Measurements from ENCODE around the gene POP4. TPM values are rescaled to one million over a fixed set of nuclear protein-coding genes. Genes with fewer than 3 reads are reported as not detected.

Gene POP4
- total and polyA plus RNA-seq, 2 experiments from 2014 or later, result 68.9 to 91.8 TPM

GRCh38 chr19:29617366-29618266 lies 11.5 kb downstream of the POP4 start:
- H3K79me2 ChIP-seq, result no peaks in the 10 kb centered on the region
- H3K27ac ChIP-seq, result no peak overlapping the region
- no peaks in the 10 kb centered on the region for H3K9me2 ChIP-seq (replicated peaks; ENCODE audit: insufficient read depth)
- no peak overlapping the region for H3K4me2 ChIP-seq
- no peak for TF ChIP-seq EZH2phosphoT487 (IDR thresholded peaks at IDR 0.05; ENCODE audit: low read depth, severe bottlenecking, unreplicated experiment)
- no peak for TF ChIP-seq CTCF (IDR thresholded peaks at IDR 0.05; ENCODE audit: poor library complexity)
- no peak for TF ChIP-seq EZH2 (IDR thresholded peaks at IDR 0.05; ENCODE audit: borderline replicate concordance)
- DNase-seq (ENCODE audit: low spot score), result no peak
- no peak overlapping the region for H3K4me3 ChIP-seq
- H3K36me3 ChIP-seq (replicated peaks; ENCODE audit: insufficient read depth, low read depth), result no peaks in the 10 kb centered on the region
- no peaks in the 10 kb centered on the region for H3K9me3 ChIP-seq (ENCODE audit: low read depth)
- WGBS (ENCODE audit: low lambda C conversion rate, missing lambda C conversion rate), result 91% methylated on average over 16 of the region's 16 CpGs
- no peaks in the 10 kb centered on the region for H4K20me1 ChIP-seq (ENCODE audit: insufficient read depth, poor library complexity, severe bottlenecking)
- no peaks in the 10 kb centered on the region for H3K4me1 ChIP-seq (ENCODE audit: insufficient read depth)
- H3K27me3 ChIP-seq, result no peaks in the 10 kb centered on the region
- no peak overlapping the region for H2AFZ ChIP-seq

GRCh38 chr19:29618434-29618833 lies 12.4 kb downstream of the POP4 start:
- H3K4me3 ChIP-seq, result no peak overlapping the region
- no peak overlapping the region for H3K4me2 ChIP-seq
- no peaks in the 10 kb centered on the region for H4K20me1 ChIP-seq (ENCODE audit: insufficient read depth, poor library complexity, severe bottlenecking)
- TF ChIP-seq CTCF (IDR thresholded peaks at IDR 0.05; ENCODE audit: poor library complexity), result no peak
- TF ChIP-seq EZH2 (IDR thresholded peaks at IDR 0.05; ENCODE audit: borderline replicate concordance), result no peak
- no peak for TF ChIP-seq EZH2phosphoT487 (IDR thresholded peaks at IDR 0.05; ENCODE audit: low read depth, severe bottlenecking, unreplicated experiment)
- no peak overlapping the region for H3K27ac ChIP-seq
- H3K79me2 ChIP-seq, result no peaks in the 10 kb centered on the region
- no peaks in the 10 kb centered on the region for H3K4me1 ChIP-seq (ENCODE audit: insufficient read depth)
- H3K9me3 ChIP-seq (ENCODE audit: low read depth), result no peaks in the 10 kb centered on the region
- no peaks in the 10 kb centered on the region for H3K36me3 ChIP-seq (replicated peaks; ENCODE audit: insufficient read depth, low read depth)
- H3K27me3 ChIP-seq, result no peaks in the 10 kb centered on the region
- H3K9me2 ChIP-seq (replicated peaks; ENCODE audit: insufficient read depth), result no peaks in the 10 kb centered on the region
- DNase-seq (ENCODE audit: low spot score), result no peak
- 88% methylated on average over 7 of the region's 7 CpGs for WGBS (ENCODE audit: low lambda C conversion rate, missing lambda C conversion rate)
- no peak overlapping the region for H2AFZ ChIP-seq

- 63% methylated on average over 7 of the region's 7 CpGs for WGBS (ENCODE audit: low lambda C conversion rate, missing lambda C conversion rate)
Observed at GRCh38 chr19:29618871-29619270, 12.8 kb downstream of the POP4 start.

More at GRCh38 chr19:29618871-29619270, 12.8 kb downstream of the POP4 start:
- no peak overlapping the region for H3K4me3 ChIP-seq
- H3K9me3 ChIP-seq (ENCODE audit: low read depth), result no peaks in the 10 kb centered on the region
- H3K27me3 ChIP-seq, result no peaks in the 10 kb centered on the region
- no peaks in the 10 kb centered on the region for H3K79me2 ChIP-seq
- H4K20me1 ChIP-seq (ENCODE audit: insufficient read depth, poor library complexity, severe bottlenecking), result no peaks in the 10 kb centered on the region
- no peaks in the 10 kb centered on the region for H3K4me1 ChIP-seq (ENCODE audit: insufficient read depth)
- no peaks in the 10 kb centered on the region for H3K36me3 ChIP-seq (replicated peaks; ENCODE audit: insufficient read depth, low read depth)
- H3K4me2 ChIP-seq, result no peak overlapping the region
- H2AFZ ChIP-seq, result no peak overlapping the region
- no peak overlapping the region for H3K27ac ChIP-seq
- DNase-seq (ENCODE audit: low spot score), result no peak
- no peaks in the 10 kb centered on the region for H3K9me2 ChIP-seq (replicated peaks; ENCODE audit: insufficient read depth)
- TF ChIP-seq EZH2 (IDR thresholded peaks at IDR 0.05; ENCODE audit: borderline replicate concordance) (no peak), EZH2phosphoT487 (IDR thresholded peaks at IDR 0.05; ENCODE audit: low read depth, severe bottlenecking, unreplicated experiment) (no peak), CTCF (IDR thresholded peaks at IDR 0.05; ENCODE audit: poor library complexity) (no peak)

All from hepatocyte (in vitro differentiated cells).